Uterus (tissue), 2 donors: ENCODE results near the gene OAS2.

Experiments
- CTCF ChIP-seq, 4 experiments: fragments of 200-600 bp in 2 of 4; fragments of 450-650 bp in 2 of 4; sonication (generic) in 2 of 4; IDR thresholded peaks; one replicate each; pipeline ENCODE4 v1.5.1; 2016 to 2019; ENCODE audit warnings: antibody characterized with exemption in 4 of 4, mild to moderate bottlenecking in 2 of 4, moderate library complexity in 1 of 4
- POLR2A ChIP-seq, 2 donors: fragments of 450-650 bp; IDR thresholded peaks; one replicate each; pipeline ENCODE4 v1.6.1; 2016; ENCODE audit warnings: antibody characterized with exemption in 2 of 2, mild to moderate bottlenecking in 1 of 2, moderate library complexity in 1 of 2

- no peak for TF ChIP-seq CTCF (IDR thresholded peaks at IDR 0.05)
- no peak for TF ChIP-seq POLR2A (IDR thresholded peaks at IDR 0.05)
These were observed 30.6 kb upstream of the OAS2 start for GRCh38 chr12:112947761-112948160.
